Measurements from ENCODE around the gene ZNF10.

Gene ZNF10

GRCh38 chr12:133130038-133130807 lies at the start of gene ZNF10, which contains the start of gene ZNF891:
TSS of gene ZNF10 (plus strand) at chr12:133130627. CDS start at chr12:133144493, 13,866 bp downstream.
TSS of gene ZNF891 (minus strand) at chr12:133130274. CDS start at chr12:133121918, 8,356 bp downstream.
- DNase-seq (ENCODE audit: low read depth): peak; percentile 94

- DNase-seq (ENCODE audit: low read depth): no peak
Measured at GRCh38 chr12:133081159-133081780, 49.2 kb upstream of the ZNF10 start.

- no peak for DNase-seq (ENCODE audit: low read depth)
Measured at GRCh38 chr12:133083345-133083744, 47.1 kb upstream of the ZNF10 start.

GRCh38 chr12:133105620-133106019 lies 24.8 kb upstream of the ZNF10 start:
- no peak for DNase-seq (ENCODE audit: low read depth)

GRCh38 chr12:133106253-133106652 lies 24.2 kb upstream of the ZNF10 start:
- DNase-seq (ENCODE audit: low read depth): peak; percentile 14

GRCh38 chr12:133107121-133107520 lies 23.3 kb upstream of the ZNF10 start:
- no peak for DNase-seq (ENCODE audit: low read depth)

- DNase-seq (ENCODE audit: low read depth): no peak
Measured at GRCh38 chr12:133108150-133108549, 22.3 kb upstream of the ZNF10 start.

GRCh38 chr12:133120385-133121191 lies 9.8 kb upstream of the ZNF10 start:
- no peak for DNase-seq (ENCODE audit: low read depth)

- no peak for DNase-seq (ENCODE audit: low read depth)
Measured at GRCh38 chr12:133124674-133125073, 5.8 kb upstream of the ZNF10 start.

- DNase-seq (ENCODE audit: low read depth): peak; percentile 43
Measured at GRCh38 chr12:133129368-133130037, 924 bp upstream of the ZNF10 start.

- no peak for DNase-seq (ENCODE audit: low read depth)
Measured at GRCh38 chr12:133130808-133131128, 341 bp downstream of the ZNF10 start.

GRCh38 chr12:133135747-133136146 lies 5.3 kb downstream of the ZNF10 start:
- no peak for DNase-seq (ENCODE audit: low read depth)

- no peak for DNase-seq (ENCODE audit: low read depth)
Measured at GRCh38 chr12:133145981-133146380, 15.6 kb downstream of the ZNF10 start.

- no peak for DNase-seq (ENCODE audit: low read depth)
Measured at GRCh38 chr12:133156125-133156690, 25.8 kb downstream of the ZNF10 start.

- no peak for DNase-seq (ENCODE audit: low read depth)
Measured at GRCh38 chr12:133165776-133166175, 35.3 kb downstream of the ZNF10 start.

GRCh38 chr12:133172491-133172890 lies 42.1 kb downstream of the ZNF10 start:
- DNase-seq (ENCODE audit: low read depth): no peak

- DNase-seq (ENCODE audit: low read depth): no peak
Measured at GRCh38 chr12:133174901-133175300, 44.5 kb downstream of the ZNF10 start.

- no peak for DNase-seq (ENCODE audit: low read depth)
Measured at GRCh38 chr12:133180669-133181068, 50.2 kb downstream of the ZNF10 start.

GRCh38 chr12:133181238-133181959 lies 51.0 kb downstream of the ZNF10 start, which contains the start of gene ZNF268:
TSS of gene ZNF268 (plus strand) at chr12:133181495. CDS start at chr12:133181998, 503 bp downstream.
- peak; percentile 88 for DNase-seq (ENCODE audit: low read depth)

GRCh38 chr12:133190176-133190575 lies 59.7 kb downstream of the ZNF10 start:
- no peak for DNase-seq (ENCODE audit: low read depth)

- DNase-seq (ENCODE audit: low read depth): no peak
Measured at GRCh38 chr12:133192847-133193246, 62.4 kb downstream of the ZNF10 start.

Data from EH (cell line).